Tibial nerve (tissue), 4 donors: ENCODE measurements around the gene MXI1.

Source experiments
- EP300 ChIP-seq, 2 donors: sonication (generic); formaldehyde crosslinking; IDR thresholded peaks; one replicate each; pipeline ENCODE4 v1.6.1; 2017; ENCODE audit warnings: antibody characterized with exemption in 2 of 2, mild to moderate bottlenecking in 1 of 2
- POLR2A ChIP-seq, 2 donors: fragments of 450-650 bp; IDR thresholded peaks; one replicate each; pipeline ENCODE4 v1.6.1; 2017; ENCODE audit warnings: antibody characterized with exemption in 2 of 2, mild to moderate bottlenecking in 2 of 2, moderate library complexity in 2 of 2
- TF ChIP-seq, protein P1 (sequence below), 5 experiments: fragments of 200-600 bp in 3 of 5; fragments of 450-650 bp in 2 of 5; sonication (generic) in 3 of 5; IDR thresholded peaks; one replicate each; pipeline ENCODE4 v1.5.1; 2016 to 2019; ENCODE audit warnings: antibody characterized with exemption in 5 of 5, mild to moderate bottlenecking in 3 of 5, moderate library complexity in 2 of 5

DNA sequence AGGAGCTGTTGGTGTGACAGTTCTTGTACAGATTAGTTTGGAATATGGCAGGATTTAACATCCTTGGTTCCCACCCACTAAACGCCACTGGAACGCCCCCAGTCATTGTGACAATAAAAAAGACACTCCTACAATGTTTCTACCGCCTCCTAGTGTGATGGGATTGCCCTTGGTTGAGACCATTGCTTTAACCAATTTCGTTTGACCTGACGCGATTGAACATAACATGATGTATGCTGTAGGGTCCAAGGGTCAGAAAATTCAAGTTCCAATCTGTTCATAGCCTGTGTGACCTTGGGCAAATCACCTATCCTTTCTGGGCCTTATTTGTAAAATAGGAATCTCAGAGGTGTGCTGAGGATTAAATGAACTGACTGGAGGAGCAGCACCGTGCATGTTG is 12.5 kb downstream of the MXI1 start:
- TF ChIP-seq, protein P1, sequence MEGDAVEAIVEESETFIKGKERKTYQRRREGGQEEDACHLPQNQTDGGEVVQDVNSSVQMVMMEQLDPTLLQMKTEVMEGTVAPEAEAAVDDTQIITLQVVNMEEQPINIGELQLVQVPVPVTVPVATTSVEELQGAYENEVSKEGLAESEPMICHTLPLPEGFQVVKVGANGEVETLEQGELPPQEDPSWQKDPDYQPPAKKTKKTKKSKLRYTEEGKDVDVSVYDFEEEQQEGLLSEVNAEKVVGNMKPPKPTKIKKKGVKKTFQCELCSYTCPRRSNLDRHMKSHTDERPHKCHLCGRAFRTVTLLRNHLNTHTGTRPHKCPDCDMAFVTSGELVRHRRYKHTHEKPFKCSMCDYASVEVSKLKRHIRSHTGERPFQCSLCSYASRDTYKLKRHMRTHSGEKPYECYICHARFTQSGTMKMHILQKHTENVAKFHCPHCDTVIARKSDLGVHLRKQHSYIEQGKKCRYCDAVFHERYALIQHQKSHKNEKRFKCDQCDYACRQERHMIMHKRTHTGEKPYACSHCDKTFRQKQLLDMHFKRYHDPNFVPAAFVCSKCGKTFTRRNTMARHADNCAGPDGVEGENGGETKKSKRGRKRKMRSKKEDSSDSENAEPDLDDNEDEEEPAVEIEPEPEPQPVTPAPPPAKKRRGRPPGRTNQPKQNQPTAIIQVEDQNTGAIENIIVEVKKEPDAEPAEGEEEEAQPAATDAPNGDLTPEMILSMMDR (IDR thresholded peaks at IDR 0.05) = no peak
- no peak for TF ChIP-seq POLR2A (IDR thresholded peaks at IDR 0.05)
- no peak for TF ChIP-seq EP300 (IDR thresholded peaks at IDR 0.05)
